HG02943 (cell line): ENCODE measurements around the gene IWS1.
"Not testable (repeated sequence)": the region's sequence is repeated elsewhere in the genome, so short reads cannot be mapped to it uniquely, and the experiment has no call there.

Experiments used
- ATAC-seq: cut with Tn5 transposase; IDR thresholded peaks from one replicate; pipeline ENCODE4 v1.9.1; 2021; ENCODE audit warnings: mild to moderate bottlenecking, low read depth, moderate library complexity; ENCODE audit not compliant: unreplicated experiment

IWS1 gene

GRCh38 chr2:127463155-127463991 lies 62.9 kb downstream of the IWS1 start:
- ATAC-seq: no peak

- ATAC-seq: no peak
These were observed 63.8 kb downstream of the IWS1 start for GRCh38 chr2:127462461-127462860.

- no peak for ATAC-seq
These were observed 69.3 kb downstream of the IWS1 start for GRCh38 chr2:127456960-127457359.

GRCh38 chr2:127455566-127456493 lies 70.5 kb downstream of the IWS1 start:
- no peak for ATAC-seq

DNA sequence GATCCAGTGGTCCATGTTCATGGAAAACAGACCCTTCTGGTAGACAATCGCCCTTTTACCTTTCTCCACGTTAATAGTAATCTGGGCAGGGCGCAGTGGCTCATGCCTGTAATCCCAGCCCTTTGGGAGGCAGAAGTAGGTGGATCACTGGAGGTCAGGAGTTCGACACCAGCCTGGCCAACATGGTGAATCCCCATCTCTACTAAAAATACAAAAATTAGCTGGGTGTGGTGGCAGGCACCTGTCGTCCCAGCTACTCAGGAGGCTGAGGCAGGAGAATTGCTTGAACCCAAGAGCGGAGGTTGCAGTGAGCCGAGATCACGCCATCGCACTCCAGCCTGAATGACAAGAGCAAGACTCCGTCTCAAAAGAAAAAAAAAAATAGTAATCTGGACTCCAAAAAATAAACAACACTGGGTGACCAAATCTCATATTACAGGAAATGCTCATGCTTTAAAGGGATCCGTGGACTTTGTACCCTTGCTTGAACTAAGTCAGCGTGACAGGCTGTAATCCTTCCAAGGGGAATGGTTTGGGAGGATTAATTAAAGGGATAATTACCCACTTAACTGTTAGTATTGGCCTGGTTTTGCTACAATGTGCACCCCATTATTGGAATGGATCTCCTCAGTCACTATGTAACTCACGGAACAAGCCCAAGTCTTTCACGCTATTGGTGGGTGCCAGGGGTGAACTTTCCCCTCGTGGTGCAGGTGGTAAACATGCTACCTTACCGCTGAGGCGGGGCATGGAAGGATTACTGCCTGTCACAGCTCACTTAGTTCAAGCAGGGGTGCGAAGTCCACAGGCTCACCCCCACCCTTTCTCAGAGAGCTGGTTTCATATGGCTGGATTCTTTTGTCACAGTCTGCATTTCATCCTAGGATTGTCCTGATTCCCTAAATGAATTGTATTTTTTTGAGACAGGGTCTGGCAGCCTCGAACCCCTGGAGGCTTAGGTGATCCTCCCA lies 71.4 kb downstream of the IWS1 start:
- no peak for ATAC-seq

GRCh38 chr2:127453392-127454171 lies 72.7 kb downstream of the IWS1 start:
- no peak for ATAC-seq

- no peak for ATAC-seq
These were observed 73.3 kb downstream of the IWS1 start for GRCh38 chr2:127453013-127453391.

GRCh38 chr2:127452423-127452822 lies 73.9 kb downstream of the IWS1 start:
- not testable (repeated sequence) for ATAC-seq

DNA sequence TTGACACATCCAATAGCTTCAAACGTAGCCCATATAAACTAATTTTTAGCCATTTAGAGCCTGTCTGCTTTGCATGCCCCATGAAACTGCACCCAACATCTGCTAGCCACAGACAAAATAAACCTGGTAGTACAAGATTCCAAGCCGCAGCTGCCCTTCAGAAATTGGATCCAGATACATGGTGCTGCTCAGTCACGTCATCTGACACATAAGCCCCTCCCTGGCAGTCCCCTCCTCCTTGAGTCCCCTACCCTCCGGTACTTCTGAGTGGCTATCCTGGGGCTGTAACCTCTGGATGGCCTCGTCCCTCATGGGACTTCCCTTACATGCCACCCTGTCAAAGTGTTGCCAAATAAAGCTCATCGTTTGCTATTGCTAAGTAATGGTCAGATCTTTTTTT lies 74.3 kb downstream of the IWS1 start:
- no peak for ATAC-seq

DNA sequence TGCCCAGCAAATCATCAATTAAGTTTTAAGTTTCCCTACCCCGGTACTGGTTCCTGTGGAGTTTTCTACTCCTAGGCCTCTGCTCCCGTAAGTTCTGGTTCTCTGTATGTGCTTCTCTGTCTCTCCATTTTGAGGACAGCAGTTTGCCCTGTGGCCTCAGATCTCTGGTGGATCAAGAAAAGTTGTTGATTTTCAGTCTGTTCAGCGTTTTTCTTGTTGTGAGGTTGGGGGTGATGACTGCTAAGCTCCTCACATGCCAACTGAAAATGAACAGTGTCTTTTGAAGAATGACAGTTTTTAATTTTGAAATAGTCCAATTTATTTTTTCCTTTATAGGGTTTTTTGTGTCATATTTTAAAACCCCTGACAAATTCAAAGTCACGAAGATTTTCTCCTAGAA lies 76.4 kb downstream of the IWS1 start:
- no peak for ATAC-seq

DNA sequence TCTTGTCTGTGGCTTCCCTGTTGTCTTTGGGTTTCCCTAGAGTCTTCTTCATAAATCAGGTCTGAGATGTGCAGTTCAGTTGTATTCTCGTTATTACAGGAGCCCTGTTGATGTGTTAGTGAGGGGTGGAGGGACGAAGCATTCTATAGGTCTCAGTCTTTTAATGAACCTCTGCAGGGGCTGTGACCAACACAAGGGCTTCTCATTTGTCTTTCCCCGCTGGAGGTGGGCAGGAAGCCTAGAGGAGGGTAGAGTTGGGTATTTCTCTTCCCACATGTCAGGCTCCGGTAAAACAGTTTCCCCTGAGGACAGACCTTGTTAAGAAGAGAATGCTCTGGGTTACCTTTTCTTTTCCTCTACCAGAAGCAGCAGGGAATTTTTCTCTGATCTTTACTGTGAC lies 76.9 kb downstream of the IWS1 start:
- no peak for ATAC-seq

DNA sequence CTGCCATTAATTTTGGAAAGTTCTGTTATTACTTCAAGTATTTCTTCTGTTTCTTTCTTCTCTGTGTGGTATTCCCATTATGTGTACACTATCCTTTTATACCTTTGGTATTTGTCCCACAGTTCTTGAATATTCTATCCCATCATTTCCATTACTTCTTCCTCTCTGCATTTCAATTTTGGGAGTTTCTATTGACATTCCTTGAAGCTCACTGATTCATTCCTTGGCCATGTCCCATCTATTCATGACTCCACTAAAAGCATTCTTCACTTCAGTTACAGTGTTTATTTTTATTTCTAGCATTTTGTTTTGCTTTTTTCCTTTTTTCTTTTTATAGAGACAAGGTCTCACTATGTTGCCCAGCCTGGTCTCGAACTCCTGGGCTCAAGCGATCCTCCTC lies 77.8 kb downstream of the IWS1 start:
- no peak for ATAC-seq

GRCh38 chr2:127439343-127439742 lies 86.9 kb downstream of the IWS1 start:
- no peak for ATAC-seq

DNA sequence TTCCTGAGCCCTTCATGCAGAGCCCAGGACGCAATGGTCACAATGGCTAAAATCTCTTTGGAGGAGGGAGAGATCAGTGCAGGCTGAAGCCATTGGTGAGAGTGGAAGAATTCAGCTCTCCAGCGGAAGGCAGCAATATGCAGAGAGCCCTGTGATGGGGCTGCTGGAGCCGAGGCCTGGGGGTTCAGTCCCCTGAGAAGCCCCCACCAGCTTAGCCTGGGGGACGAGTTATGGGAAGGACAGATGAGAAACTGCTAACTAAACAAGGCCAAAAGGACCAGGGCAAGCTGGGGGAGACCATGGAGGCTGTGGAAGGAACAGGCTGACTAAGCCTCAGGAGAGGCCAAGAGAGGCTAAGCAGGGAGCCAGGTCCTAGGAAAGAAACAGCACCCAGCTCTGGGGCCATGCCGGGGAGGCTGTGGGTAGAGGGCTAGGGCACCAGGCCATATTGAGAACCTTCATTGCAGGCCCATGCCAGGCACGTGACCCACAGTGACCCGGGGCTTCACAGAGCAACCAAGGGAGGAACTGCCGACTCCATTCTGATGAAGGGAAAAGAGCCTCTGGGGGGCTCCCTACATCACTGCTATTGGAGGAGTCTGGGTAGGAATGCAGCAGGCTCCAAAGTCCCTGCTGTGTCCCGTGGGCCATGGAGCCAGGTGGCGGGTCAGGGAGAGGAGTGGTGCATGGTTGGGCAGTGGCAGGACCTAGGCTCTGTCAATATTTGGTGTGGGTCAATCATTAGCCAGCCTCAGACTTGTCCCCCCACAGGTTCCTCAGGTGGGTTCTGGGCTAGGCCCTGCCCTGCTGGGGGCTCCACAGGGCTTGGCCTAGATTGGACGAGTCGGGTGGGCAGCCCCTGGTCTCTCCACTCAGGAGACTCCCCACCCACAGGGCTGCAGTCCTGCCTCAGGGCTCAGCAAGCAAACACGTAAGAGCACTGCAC lies 88.2 kb downstream of the IWS1 start:
- ATAC-seq: no peak

GRCh38 chr2:127437056-127437455 lies 89.2 kb downstream of the IWS1 start:
- no peak for ATAC-seq

- ATAC-seq: no peak
These were observed 91.8 kb downstream of the IWS1 start for GRCh38 chr2:127434515-127434914.

DNA sequence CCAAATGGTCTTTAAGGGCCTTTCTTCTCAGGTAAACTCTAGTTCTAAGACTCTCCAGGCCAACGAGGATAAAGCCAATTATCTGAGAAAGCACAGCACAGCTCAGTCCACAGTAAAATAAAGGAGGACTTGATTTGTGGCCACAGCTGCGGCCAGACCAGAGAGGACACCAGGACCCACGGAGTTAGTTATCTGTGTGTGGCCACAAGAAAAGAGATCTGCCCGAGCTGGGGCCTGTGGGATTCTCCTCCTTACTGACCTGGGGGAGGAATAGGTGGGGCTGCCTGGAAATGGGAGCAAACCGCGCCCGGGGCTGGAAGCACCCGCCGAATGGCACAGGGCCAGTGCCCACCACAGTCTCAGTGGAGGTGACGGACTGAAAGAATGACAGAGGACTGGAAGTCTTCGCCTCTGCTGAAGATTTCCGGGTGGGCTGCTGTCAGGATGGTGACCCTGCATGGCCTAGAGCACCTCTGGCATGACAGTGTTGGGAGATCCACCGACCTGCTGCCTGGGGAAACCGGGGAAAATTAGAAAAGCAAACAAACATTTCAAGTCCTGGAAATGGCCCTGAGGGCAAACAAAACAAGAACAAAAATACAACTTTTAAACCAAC lies 94.8 kb downstream of the IWS1 start:
- no peak for ATAC-seq
